ENCODE results near the gene RRP8. TPM values are rescaled to one million over a fixed set of nuclear protein-coding genes. Genes with fewer than 3 reads are reported as not detected.
A peak's percentile ranks its signal among the peaks of the same experiment; 100 is the strongest.

The RRP8 gene
- total and polyA plus RNA-seq, 2 experiments from 2014 or later, result 15.3 to 26.1 TPM

DNA sequence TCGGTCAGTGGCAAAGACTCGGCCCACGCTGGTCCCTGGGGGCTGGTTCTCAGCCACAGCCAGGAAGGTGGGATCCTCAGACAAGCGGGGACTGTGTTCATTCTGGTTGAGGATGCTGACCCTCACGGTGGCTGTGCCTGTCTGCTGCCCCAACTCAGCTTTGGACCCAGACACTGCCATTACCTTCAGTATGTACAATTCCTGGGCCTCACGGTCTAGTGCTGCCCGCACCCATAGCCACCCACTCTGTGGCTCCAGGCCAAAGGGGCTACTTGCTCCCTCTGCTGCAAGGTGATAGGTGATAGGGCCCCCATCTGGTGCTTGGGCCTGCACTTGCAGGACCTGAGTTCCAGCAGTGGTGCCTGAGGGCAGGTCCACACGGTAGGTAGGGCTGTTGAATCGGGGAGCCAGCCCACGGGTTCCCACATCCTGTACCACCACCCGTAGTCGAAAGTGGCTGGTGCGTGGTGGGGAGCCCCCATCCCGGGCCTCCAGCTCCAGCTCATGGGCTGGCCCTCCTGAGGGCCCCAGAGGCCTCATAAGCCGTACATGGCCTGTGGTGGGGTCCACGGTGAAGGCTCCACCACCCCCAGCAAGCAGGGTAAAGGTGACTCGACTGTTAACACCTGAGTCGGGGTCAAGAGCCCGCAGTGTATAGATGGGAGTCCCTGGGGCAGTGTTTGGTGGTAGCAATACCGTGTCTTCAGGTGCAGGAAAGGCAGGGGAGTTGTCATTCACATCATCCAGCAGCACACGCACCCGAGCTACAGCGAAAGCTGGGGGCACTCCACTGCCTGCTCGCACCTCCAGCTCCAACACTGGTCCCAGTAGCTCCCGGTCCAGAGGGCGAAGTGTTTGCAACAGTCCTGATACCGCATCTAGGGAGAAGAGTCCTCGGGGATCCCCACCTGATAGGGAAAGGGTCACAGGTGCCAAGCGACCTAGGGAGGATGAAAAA lies 29.0 kb upstream of the RRP8 start:
- H3K79me2 ChIP-seq, result peaks cover 5% of the 10 kb centered on the region
- peaks cover 8% of the 10 kb centered on the region for H3K27me3 ChIP-seq
- H3K4me2 ChIP-seq, result no peak overlapping the region
- H3K9me2 ChIP-seq (replicated peaks; ENCODE audit: insufficient read depth), result no peaks in the 10 kb centered on the region
- H3K9me3 ChIP-seq (ENCODE audit: low read depth), result no peaks in the 10 kb centered on the region
- H4K20me1 ChIP-seq (ENCODE audit: insufficient read depth, poor library complexity, severe bottlenecking), result no peaks in the 10 kb centered on the region
- DNase-seq (ENCODE audit: low spot score), result no peak
- no peak for TF ChIP-seq EZH2phosphoT487 (IDR thresholded peaks at IDR 0.05; ENCODE audit: low read depth, severe bottlenecking, unreplicated experiment)
- H3K36me3 ChIP-seq (replicated peaks; ENCODE audit: insufficient read depth, low read depth), result no peaks in the 10 kb centered on the region
- H3K4me1 ChIP-seq (ENCODE audit: insufficient read depth), result no peaks in the 10 kb centered on the region
- no peak overlapping the region for H3K4me3 ChIP-seq
- WGBS (ENCODE audit: low lambda C conversion rate, missing lambda C conversion rate), result 96% methylated on average over 29 of the region's 29 CpGs
- no peak overlapping the region for H3K27ac ChIP-seq
- H2AFZ ChIP-seq, result no peak overlapping the region

DNA sequence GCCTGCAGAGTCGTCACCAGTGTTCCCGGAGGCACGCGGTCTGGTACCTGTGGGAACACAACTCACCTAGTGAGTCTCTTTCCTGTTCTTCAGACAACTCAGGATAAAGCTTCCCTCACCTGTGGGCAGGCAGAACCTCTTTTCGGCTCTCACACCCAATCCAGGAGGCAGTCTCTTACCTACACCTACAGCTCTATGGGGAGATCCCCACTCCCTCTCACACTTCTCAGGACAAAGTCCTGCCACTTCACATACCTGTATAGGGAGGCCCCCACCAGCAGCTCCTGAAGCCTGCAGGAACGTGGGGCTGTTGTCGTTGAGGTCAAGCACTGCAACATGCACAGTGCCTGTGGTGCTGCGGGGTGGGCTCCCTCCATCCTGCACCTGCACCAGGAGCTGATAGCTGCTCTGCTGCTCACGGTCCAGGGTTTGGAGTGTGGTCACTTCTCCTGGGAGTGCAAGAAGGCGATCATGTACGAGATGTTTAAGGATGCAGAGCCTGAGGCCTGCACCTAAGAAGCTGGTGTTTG lies 28.0 kb upstream of the RRP8 start:
- Histone ChIP-seq H3K4me3 (no peak overlapping the region), H3K79me2 (no peaks in the 10 kb centered on the region), H3K9me3 (ENCODE audit: low read depth) (no peaks in the 10 kb centered on the region), H3K36me3 (replicated peaks; ENCODE audit: insufficient read depth, low read depth) (no peaks in the 10 kb centered on the region), H3K27ac (no peak overlapping the region), H3K4me1 (ENCODE audit: insufficient read depth) (no peaks in the 10 kb centered on the region), H4K20me1 (ENCODE audit: insufficient read depth, poor library complexity, severe bottlenecking) (no peaks in the 10 kb centered on the region), H3K27me3 (peaks cover 8% of the 10 kb centered on the region), H3K9me2 (replicated peaks; ENCODE audit: insufficient read depth) (no peaks in the 10 kb centered on the region), H2AFZ (no peak overlapping the region), H3K4me2 (no peak overlapping the region)
- 95% methylated on average over 11 of the region's 11 CpGs for WGBS (ENCODE audit: low lambda C conversion rate, missing lambda C conversion rate)
- TF ChIP-seq, protein P1, sequence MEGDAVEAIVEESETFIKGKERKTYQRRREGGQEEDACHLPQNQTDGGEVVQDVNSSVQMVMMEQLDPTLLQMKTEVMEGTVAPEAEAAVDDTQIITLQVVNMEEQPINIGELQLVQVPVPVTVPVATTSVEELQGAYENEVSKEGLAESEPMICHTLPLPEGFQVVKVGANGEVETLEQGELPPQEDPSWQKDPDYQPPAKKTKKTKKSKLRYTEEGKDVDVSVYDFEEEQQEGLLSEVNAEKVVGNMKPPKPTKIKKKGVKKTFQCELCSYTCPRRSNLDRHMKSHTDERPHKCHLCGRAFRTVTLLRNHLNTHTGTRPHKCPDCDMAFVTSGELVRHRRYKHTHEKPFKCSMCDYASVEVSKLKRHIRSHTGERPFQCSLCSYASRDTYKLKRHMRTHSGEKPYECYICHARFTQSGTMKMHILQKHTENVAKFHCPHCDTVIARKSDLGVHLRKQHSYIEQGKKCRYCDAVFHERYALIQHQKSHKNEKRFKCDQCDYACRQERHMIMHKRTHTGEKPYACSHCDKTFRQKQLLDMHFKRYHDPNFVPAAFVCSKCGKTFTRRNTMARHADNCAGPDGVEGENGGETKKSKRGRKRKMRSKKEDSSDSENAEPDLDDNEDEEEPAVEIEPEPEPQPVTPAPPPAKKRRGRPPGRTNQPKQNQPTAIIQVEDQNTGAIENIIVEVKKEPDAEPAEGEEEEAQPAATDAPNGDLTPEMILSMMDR (IDR thresholded peaks at IDR 0.05; ENCODE audit: poor library complexity), result no peak
- TF ChIP-seq EZH2phosphoT487 (IDR thresholded peaks at IDR 0.05; ENCODE audit: low read depth, severe bottlenecking, unreplicated experiment) (no peak), EZH2 (IDR thresholded peaks at IDR 0.05; ENCODE audit: borderline replicate concordance) (no peak)
- DNase-seq (ENCODE audit: low spot score), result no peak

DNA sequence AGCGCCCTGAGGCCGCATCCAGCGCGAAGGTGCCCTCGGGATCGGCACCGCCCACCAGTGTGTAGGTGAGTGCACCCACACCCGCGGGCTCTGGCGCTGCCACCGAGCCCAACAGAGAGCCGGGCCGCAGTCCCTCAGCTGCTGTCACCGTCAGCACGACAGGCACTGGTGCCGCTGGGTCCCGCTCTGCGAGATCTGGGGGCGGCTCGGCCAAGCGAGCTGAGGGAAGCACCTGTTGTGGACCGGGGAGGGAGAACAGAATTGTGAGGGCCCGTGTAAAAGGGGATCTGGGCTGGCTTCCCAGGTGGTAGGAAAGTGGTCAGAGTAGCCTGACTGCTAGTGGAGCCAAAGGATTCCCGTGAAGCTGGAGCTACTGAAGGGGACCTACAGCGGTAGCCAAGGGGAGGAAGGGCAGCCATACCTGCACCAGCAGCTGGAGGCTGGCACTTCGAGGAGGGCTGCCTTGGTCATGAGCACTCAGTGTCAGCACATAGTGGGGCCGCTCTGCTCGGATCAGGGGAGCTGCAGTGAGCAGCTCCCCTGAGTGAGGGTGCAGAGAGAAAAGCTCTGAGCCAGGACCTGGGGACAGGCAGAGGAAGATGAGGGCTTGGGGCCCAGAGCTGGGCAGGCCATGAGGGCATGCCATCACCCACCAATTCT lies 27.3 kb upstream of the RRP8 start:
- TF ChIP-seq EZH2phosphoT487 (IDR thresholded peaks at IDR 0.05; ENCODE audit: low read depth, severe bottlenecking, unreplicated experiment) (no peak), EZH2 (IDR thresholded peaks at IDR 0.05; ENCODE audit: borderline replicate concordance) (no peak)
- TF ChIP-seq, protein P1 (IDR thresholded peaks at IDR 0.05; ENCODE audit: poor library complexity), result no peak
- 60% methylated on average over 28 of the region's 28 CpGs for WGBS (ENCODE audit: low lambda C conversion rate, missing lambda C conversion rate)
- H3K27me3 ChIP-seq, result peaks cover 8% of the 10 kb centered on the region
- no peaks in the 10 kb centered on the region for H4K20me1 ChIP-seq (ENCODE audit: insufficient read depth, poor library complexity, severe bottlenecking)
- DNase-seq (ENCODE audit: low spot score), result no peak
- no peaks in the 10 kb centered on the region for H3K4me1 ChIP-seq (ENCODE audit: insufficient read depth)
- H3K27ac ChIP-seq, result no peak overlapping the region
- H3K9me3 ChIP-seq (ENCODE audit: low read depth), result no peaks in the 10 kb centered on the region
- no peaks in the 10 kb centered on the region for H3K79me2 ChIP-seq
- no peaks in the 10 kb centered on the region for H3K9me2 ChIP-seq (replicated peaks; ENCODE audit: insufficient read depth)
- H3K4me2 ChIP-seq, result peak overlapping the region; percentile 70
- no peaks in the 10 kb centered on the region for H3K36me3 ChIP-seq (replicated peaks; ENCODE audit: insufficient read depth, low read depth)
- H2AFZ ChIP-seq, result no peak overlapping the region
- H3K4me3 ChIP-seq, result no peak overlapping the region
